LNCAP (cell line): ENCODE measurements around the gene FYB2.

Experiments used
- TF ChIP-seq, protein P1 (sequence below): fragments of 450-650 bp; IDR thresholded peaks from 2 replicates; pipeline ENCODE4 v1.5.1; 2017; ENCODE audit warnings: mild to moderate bottlenecking

Gene FYB2

DNA sequence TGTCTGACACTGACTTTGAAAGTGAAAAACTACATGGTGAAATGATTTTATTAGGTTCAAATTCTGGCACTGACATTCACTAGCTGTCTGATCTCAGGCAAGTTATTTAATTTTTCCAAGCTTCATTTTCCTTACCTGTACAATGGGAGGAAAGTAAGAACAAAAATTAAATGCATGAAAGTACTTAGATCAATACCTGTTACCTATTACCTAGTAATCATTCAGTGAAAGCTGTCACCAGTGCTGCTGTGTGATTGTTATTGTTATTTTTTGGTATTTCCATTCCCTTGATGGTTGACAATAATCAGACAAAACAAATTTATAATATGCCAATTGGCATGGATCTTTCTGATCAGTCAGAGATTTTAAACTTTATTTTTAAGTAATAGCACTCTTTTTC is 37.0 kb upstream of the FYB2 start:
- TF ChIP-seq, protein P1, sequence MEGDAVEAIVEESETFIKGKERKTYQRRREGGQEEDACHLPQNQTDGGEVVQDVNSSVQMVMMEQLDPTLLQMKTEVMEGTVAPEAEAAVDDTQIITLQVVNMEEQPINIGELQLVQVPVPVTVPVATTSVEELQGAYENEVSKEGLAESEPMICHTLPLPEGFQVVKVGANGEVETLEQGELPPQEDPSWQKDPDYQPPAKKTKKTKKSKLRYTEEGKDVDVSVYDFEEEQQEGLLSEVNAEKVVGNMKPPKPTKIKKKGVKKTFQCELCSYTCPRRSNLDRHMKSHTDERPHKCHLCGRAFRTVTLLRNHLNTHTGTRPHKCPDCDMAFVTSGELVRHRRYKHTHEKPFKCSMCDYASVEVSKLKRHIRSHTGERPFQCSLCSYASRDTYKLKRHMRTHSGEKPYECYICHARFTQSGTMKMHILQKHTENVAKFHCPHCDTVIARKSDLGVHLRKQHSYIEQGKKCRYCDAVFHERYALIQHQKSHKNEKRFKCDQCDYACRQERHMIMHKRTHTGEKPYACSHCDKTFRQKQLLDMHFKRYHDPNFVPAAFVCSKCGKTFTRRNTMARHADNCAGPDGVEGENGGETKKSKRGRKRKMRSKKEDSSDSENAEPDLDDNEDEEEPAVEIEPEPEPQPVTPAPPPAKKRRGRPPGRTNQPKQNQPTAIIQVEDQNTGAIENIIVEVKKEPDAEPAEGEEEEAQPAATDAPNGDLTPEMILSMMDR = no peak

DNA sequence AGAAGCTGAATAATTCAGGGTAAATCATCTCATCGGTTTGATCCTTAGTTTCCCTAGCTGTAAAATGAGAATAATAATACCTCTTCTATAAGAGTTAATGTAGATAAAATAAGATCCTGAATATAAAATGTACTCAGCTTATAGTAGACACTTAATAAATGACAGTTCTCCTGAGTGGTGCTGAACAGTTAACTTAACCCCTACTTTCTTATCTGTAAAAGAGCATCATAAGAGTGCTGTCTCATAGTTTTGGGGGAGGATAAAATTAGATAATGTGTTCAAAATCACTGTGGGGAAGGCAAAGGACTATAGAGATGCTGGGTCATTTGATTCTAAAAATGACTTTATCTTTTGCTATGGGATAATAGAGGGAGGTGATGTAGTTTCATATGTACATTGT is 36.0 kb upstream of the FYB2 start:
- TF ChIP-seq, protein P1 = no peak

DNA sequence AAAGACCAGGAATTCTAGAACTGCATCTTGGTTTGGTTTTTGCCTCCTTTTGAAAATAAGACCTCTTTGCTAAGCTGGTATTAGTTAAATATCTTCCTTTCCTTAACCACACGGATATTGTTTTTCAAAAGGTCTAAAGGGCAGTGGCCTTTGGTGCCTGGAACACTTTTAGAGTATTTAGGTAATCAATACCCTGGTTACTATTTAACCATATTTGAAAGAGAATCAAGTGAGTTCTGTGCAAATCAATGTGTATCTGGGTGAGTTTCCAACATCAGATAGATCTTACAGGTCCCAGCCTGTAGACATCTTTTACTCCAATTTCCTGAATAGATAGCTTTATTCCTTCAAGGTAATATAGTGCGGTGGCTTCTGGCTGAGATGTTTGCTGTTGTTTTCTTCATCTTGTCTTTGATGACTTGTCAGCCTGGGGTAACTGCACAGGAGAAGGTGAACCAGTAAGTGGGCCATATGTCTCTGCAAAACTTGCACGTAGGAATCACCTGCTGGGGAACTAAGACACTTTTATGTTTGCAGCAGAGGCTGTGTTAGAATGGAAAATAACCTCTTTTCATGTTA is 35.4 kb upstream of the FYB2 start, which contains the start of gene C8A:
Gene C8A, plus strand, starts transcription at position 277 of the 579 bp plus-strand sequence. Its CDS starts 105 bp downstream, at position 382.
- TF ChIP-seq, protein P1 = no peak

DNA sequence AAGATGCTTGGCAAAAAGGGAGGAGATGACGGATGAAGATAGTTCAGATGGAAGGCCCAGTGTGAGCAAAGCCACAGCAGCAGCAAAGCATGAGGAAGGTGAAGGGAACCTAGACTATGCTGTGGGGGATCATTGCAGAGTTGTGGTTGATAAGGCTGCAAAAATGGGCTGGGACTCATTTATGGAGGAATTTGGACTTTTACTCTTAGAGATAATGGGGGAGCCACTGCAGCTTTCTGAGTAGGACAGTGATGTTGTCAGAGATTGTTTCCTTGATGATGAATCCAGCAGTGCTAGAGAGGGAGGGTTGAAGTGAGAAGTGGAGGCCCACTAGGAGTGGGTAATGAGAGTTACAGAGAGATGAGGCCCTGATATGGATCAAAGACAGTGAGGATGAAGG is 33.3 kb upstream of the FYB2 start:
- TF ChIP-seq, protein P1 = no peak

DNA sequence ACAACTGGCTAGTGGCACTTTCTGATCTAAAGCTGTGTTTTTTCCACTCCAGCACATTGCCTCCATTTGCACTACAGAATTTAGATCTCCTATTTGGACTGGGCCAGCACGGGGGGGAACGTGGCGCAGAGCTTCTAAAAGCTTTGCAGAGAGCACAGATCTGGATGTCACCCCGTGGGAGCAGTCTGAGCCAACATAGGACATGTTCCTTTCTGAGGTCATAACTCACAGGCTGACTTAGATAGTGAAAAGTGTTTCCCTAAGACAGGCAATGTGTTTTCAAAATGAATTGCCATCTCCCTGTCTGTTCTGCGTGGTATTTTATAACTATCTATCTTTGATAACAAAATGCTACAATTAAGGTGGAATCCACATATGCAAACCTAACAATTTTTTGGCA is 31.7 kb upstream of the FYB2 start:
- TF ChIP-seq, protein P1 = no peak

DNA sequence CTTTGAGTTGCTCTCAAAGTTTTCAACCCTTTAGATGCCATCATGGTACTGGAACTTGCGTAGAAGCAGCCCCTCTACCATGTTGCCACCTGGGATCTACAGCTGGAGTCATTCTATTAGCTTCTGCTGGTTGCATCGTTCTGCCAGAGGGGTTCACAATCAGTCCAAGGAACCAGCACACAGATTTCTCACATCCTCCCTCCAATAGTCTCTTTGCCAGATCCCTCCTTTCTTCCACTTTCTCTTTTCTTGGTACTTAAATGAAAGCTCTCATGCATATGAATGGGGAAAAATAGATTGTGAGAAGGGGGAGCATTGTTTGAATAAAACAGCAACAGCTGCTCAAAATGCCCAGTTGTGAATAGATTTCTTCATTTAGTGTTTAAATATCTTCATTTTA is 31.2 kb upstream of the FYB2 start:
- TF ChIP-seq, protein P1 = no peak

DNA sequence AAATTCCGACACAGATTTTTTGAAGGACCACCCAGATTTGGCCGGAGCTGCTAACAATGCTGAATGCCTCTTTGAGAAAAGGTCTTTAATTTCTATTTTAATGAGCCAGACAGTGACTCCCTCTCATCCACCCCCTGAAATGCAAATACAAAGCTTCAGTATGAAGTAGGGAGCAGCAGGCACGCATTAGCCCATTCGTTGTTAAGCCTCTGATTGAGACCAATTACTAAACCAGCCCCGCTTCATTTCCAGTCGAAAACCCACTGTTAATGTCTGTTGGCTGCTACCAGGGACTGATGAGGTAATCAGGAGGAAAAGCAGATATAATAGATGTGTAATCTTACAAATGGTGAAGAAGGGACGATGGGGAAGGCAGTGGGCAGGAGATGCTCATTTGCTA is 30.5 kb upstream of the FYB2 start:
- TF ChIP-seq, protein P1 = no peak

DNA sequence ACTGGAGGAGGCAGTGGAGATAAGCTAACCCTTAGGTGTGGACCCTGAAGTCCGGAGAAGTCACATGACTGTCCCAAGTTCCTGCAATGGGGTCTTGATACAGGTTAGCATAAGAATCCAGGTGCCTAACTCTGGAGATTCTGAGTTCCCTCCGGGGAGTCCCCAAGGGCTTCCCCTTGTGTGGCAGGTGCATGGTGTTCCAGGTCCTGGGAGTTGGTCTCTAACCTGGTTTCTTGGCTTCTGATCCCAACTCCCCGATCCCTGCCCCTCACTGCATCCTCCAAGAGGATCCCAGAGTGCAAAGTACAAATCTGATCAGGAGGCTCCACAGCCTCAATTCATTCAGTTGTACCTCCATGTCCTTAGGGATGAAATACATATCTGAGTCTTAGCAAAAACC is 26.1 kb upstream of the FYB2 start:
- TF ChIP-seq, protein P1 = no peak
